Tibial nerve (tissue), 4 donors: Measurements from ENCODE around the gene SDK2.

Experiments
- CTCF ChIP-seq, 5 experiments: fragments of 200-600 bp in 3 of 5; fragments of 450-650 bp in 2 of 5; sonication (generic) in 3 of 5; IDR thresholded peaks; one replicate each; pipeline ENCODE4 v1.5.1; 2016 to 2019; ENCODE audit warnings: antibody characterized with exemption in 5 of 5, mild to moderate bottlenecking in 3 of 5, moderate library complexity in 2 of 5
- EP300 ChIP-seq, 2 donors: sonication (generic); formaldehyde crosslinking; IDR thresholded peaks; one replicate each; pipeline ENCODE4 v1.6.1; 2017; ENCODE audit warnings: antibody characterized with exemption in 2 of 2, mild to moderate bottlenecking in 1 of 2
- POLR2A ChIP-seq, 2 donors: fragments of 450-650 bp; IDR thresholded peaks; one replicate each; pipeline ENCODE4 v1.6.1; 2017; ENCODE audit warnings: antibody characterized with exemption in 2 of 2, mild to moderate bottlenecking in 2 of 2, moderate library complexity in 2 of 2

- TF ChIP-seq CTCF (IDR thresholded peaks at IDR 0.05), result no peak
- no peak for TF ChIP-seq POLR2A (IDR thresholded peaks at IDR 0.05)
- TF ChIP-seq EP300 (IDR thresholded peaks at IDR 0.05), result no peak
These were observed 197.6 kb downstream of the SDK2 start for GRCh38 chr17:73446617-73447016.
